Heart left ventricle (tissue), 16 donors: ENCODE results near the gene SYNGR1. TPM values are rescaled to one million over a fixed set of nuclear protein-coding genes. Genes with fewer than 3 reads are reported as not detected.

Source experiments
- ATAC-seq, 4 donors: fragments of 200-7000 bp; cut with Tn5 transposase; one replicate each; pipeline ENCODE4 v1.9.1; 2020 to 2022; ENCODE audit warnings: moderate library complexity in 4 of 4, mild to moderate bottlenecking in 3 of 4, moderate number of reproducible peaks in 1 of 4
- DNase-seq, 5 donors: peaks; one replicate each; pipeline ENCODE4 v3.0.0-alpha.2; 2020
- H3K27ac ChIP-seq, 12 donors: fragments of 200-600 bp; sonication (generic) in 4 of 12; one replicate each; pipeline versions ENCODE4 v1.5.0 to v1.8.0; 2016 to 2022; ENCODE audit warnings: mild to moderate bottlenecking in 2 of 12
- H3K27me3 ChIP-seq, 9 donors: fragments of 200-600 bp; sonication (generic) in 2 of 9; one replicate each; pipeline versions ENCODE4 v1.5.1 to v1.8.0; 2016 to 2022; ENCODE audit warnings: mild to moderate bottlenecking in 3 of 9
- H3K36me3 ChIP-seq, 9 donors: fragments of 200-600 bp; sonication (generic) in 2 of 9; one replicate each; pipeline versions ENCODE4 v1.5.0 to v1.8.0; 2018 to 2022; ENCODE audit warnings: mild to moderate bottlenecking in 2 of 9
- H3K4me1 ChIP-seq, 12 donors: fragments of 200-600 bp; sonication (generic) in 4 of 12; one replicate each; pipeline versions ENCODE4 v1.5.0 to v1.8.0; 2016 to 2022; ENCODE audit warnings: mild to moderate bottlenecking in 3 of 12
- H3K4me3 ChIP-seq, 12 donors: fragments of 200-600 bp; sonication (generic) in 4 of 12; one replicate each; pipeline versions ENCODE4 v1.5.0 to v1.8.0; 2017 to 2022; ENCODE audit warnings: mild to moderate bottlenecking in 9 of 12, moderate library complexity in 4 of 12
- H3K9me3 ChIP-seq, 12 donors: fragments of 200-600 bp; sonication (generic) in 4 of 12; one replicate each; pipeline versions ENCODE4 v1.5.0 to v1.8.0; 2016 to 2022; ENCODE audit warnings: mild to moderate bottlenecking in 1 of 12
- CTCF ChIP-seq, 12 donors: fragments of 200-600 bp; sonication (generic) in 4 of 12; IDR thresholded peaks; one replicate each; pipeline versions ENCODE4 v1.5.0 to v1.8.0; 2018 to 2022; ENCODE audit warnings: antibody characterized with exemption in 12 of 12, mild to moderate bottlenecking in 5 of 12
- POLR2A ChIP-seq, 2 donors: fragments of 450-650 bp; IDR thresholded peaks; one replicate each; pipeline ENCODE4 v1.6.1; 2017; ENCODE audit warnings: antibody characterized with exemption in 2 of 2, mild to moderate bottlenecking in 2 of 2, moderate library complexity in 2 of 2
- WGBS, 4 donors: extraction: QIAGEN DNeasy Blood & Tissue Kit in 2 of 4; methylation state at CpG; one replicate each; pipeline versions ENCODE4 v1.1.5 to v1.1.7; 2013 to 2018; 5-methylcytosine and 5-hydroxymethylcytosine counted together
- intact Hi-C, 10 donors: fragments of 100-400 bp; cut with DNase I; formaldehyde crosslinking; loops; one replicate each; pipeline versions ENCODE4 v1.11.1 to v1.14.2; 2022
- polyA plus RNA-seq, 2 donors: library from polyadenylated mRNA; stranded (reverse); fragments of 200-250 nt; gene quantifications; one replicate each; pipeline ENCODE4 v1.2.3, GENCODE V29; 2013
- total RNA-seq, 9 donors: library from RNA; depleted of rRNA in 2 of 9; stranded (reverse); fragments of >200 nt in 2 of 9; fragmentation: NEBNext Ultra II Directional in 3 of 9; extraction: Animal tissue kit (Norgen Biotek cat#: 25700) in 3 of 9; gene quantifications; one replicate each; pipeline versions ENCODE4 v1.1.0 to v1.2.4, GENCODE V29; 2016 to 2023
- donor health status: ischemic (EF 13 %, LVEDD 7.1; RV severe dilation, severe dysfunction).
- donor health status: healthy with polysubstance abuse.
- donor health status: DM: no; HTN: yes; CAD: no.
- donor health status: DM: no; HTN: no; CAD: no.
- donor health status: ischemic (EF 25% LVEDD 6.9; RV normal size, moderate dysfunction).
- donor health status: ischemic (EF 25% LVEDD 5.7; RV mildly dilated, moderate dysfunction).
- donor health status: healthy.
- donor health status: DM: yes; HTN: yes; CAD: no.
- donor health status: ischemic (EF 35%, LVEDD 5.7; RV mildly dilated, moderate dysfunction).
- donor health status: nonischemic (EF 11% LVEDD 7.7; RV severe dilation, severe dysfunction).
- donor health status: DM: yes; HTN: yes; CAD: no.
- donor health status: PGD.
- donor health status: ischemic (EF 29% LVEDD 5.4; RV normal size, mild dysfunction).
- donor health status: nonischemic (EF 23%, LVEDD 6.1; RV moderate dilation, normal function).

The SYNGR1 gene
- total and polyA plus RNA-seq, 11 donors, result 20.0 to 49.9 (median 39.3) TPM

DNA sequence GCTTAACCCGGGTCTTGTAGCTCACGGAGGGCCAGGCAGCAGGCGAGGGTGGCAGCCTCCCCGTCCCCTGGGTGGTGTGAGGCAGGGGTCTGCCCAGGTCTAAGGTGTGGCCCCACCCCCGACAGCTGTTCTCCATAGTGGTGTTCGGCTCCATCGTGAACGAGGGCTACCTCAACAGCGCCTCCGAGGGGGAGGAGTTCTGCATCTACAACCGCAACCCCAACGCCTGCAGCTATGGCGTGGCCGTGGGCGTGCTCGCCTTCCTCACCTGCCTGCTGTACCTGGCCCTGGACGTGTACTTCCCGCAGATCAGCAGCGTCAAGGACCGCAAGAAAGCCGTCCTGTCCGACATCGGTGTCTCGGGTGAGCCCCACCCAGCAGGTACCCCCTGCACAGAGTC lies 24.4 kb downstream of the SYNGR1 start:
- no peak overlapping the region for H3K27ac ChIP-seq
- TF ChIP-seq CTCF (IDR thresholded peaks at IDR 0.05) (no peak), POLR2A (IDR thresholded peaks at IDR 0.05) (no peak)
- WGBS, 4 donors, result 83 to 88% (median 86%) methylated on average over 1 to 24 of the region's 24 CpGs
- intact Hi-C loops, result no loop called here
- H3K27me3 ChIP-seq, result no peaks in the 10 kb centered on the region
- ATAC-seq, result peak in 1 of 4 donors; percentile 14
- peaks cover 0 to 12% (median 0%) of the 10 kb centered on the region in 12 donors for H3K9me3 ChIP-seq
- peaks cover 0 to 31% (median 17%) of the 10 kb centered on the region in 9 donors for H3K36me3 ChIP-seq
- H3K4me3 ChIP-seq, result no peak overlapping the region
- no peak for DNase-seq
- no peaks in the 10 kb centered on the region for H3K4me1 ChIP-seq

DNA sequence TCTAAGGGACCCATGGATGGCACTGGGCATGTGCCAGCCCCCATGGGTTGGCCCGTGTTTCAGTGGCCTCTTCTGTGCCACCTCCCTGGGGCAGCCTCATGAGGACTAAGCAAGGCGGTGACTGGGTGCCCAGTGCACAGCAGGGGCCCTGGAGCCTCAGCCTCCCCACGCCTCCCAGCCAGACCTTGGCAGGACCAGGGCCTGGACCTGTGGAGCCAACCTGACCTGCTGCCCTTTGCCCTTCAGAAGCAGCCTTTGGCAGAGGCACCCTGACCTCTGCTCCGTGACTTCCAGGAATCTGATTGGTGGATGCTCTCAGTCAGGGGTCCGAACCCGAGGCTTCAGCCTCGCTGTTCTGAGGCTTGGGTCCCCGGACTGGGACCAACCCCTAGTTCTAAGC lies 25.0 kb downstream of the SYNGR1 start:
- Histone ChIP-seq H3K4me3 (no peak overlapping the region), H3K4me1 (no peaks in the 10 kb centered on the region), H3K9me3 (peaks cover 0 to 12% (median 0%) of the 10 kb centered on the region in 12 donors), H3K36me3 (peaks cover 0 to 31% (median 17%) of the 10 kb centered on the region in 9 donors), H3K27ac (no peak overlapping the region), H3K27me3 (no peaks in the 10 kb centered on the region)
- WGBS, 4 donors, result 92 to 100% (median 96%) methylated on average over 6 to 8 of the region's 8 CpGs
- TF ChIP-seq POLR2A (IDR thresholded peaks at IDR 0.05), result no peak
- TF ChIP-seq CTCF (IDR thresholded peaks at IDR 0.05), result no peak
- intact Hi-C loops, result no loop called here
- no peak for ATAC-seq
- DNase-seq, result no peak

DNA sequence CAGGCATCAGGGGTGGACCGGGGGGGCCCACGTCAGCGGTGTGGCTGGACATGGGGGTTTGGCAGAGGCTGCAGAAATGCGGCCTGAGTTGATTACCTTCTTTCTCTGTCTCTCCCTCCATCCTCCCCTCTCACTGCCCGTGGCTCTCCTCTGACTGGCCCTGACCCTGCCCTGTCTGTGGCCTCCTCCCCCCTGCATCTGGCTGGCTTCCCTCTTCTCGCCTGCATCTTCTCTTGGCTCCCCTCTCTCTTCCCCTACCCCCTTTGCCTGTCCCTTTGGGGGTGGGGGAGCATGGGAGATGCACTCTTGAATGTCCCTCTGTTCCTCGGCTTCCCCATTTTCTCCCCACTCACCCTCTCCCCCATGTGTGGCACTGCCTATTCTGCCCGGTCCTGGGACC lies 25.9 kb downstream of the SYNGR1 start:
- ATAC-seq, result no peak

More for the DNA sequence above, 25.9 kb downstream of the SYNGR1 start:
- intact Hi-C loops, result no loop called here
- H3K4me1 ChIP-seq, result no peaks in the 10 kb centered on the region
- DNase-seq, result no peak
- peaks cover 0 to 12% (median 0%) of the 10 kb centered on the region in 12 donors for H3K9me3 ChIP-seq
- no peak overlapping the region for H3K27ac ChIP-seq
- TF ChIP-seq POLR2A (IDR thresholded peaks at IDR 0.05), result no peak
- TF ChIP-seq CTCF (IDR thresholded peaks at IDR 0.05), result no peak
- WGBS, 4 donors, result 68 to 82% (median 80%) methylated on average over 8 of the region's 8 CpGs
- no peaks in the 10 kb centered on the region for H3K27me3 ChIP-seq
- no peak overlapping the region for H3K4me3 ChIP-seq
- peaks cover 0 to 31% (median 17%) of the 10 kb centered on the region in 9 donors for H3K36me3 ChIP-seq
